Karpas-422 (cell line): ENCODE data around the gene COL5A1. TPM values are rescaled to one million over a fixed set of nuclear protein-coding genes. Genes with fewer than 3 reads are reported as not detected.

ENCODE experiments used
- DNase-seq: peaks from one replicate; pipeline ENCODE4 v3.0.0-alpha.2; 2015
- H2AFZ ChIP-seq: fragments of 200-600 bp; sonication (generic); 2 replicates; pipeline ENCODE4 v1.6.1; 2014; ENCODE audit warnings: antibody characterized with exemption, low read length, mixed read lengths
- H3K27ac ChIP-seq: fragments of 200-600 bp; sonication (generic); 2 replicates; pipeline ENCODE4 v1.5.1; 2014; ENCODE audit warnings: mild to moderate bottlenecking, low read length, moderate library complexity
- H3K27me3 ChIP-seq: fragments of 200-600 bp; sonication (generic); 2 replicates; pipeline ENCODE4 v1.6.1; 2014; ENCODE audit warnings: low read length, mixed read lengths
- H3K36me3 ChIP-seq: fragments of 200-600 bp; sonication (generic); 2 replicates; pipeline ENCODE4 v1.6.1; 2014; ENCODE audit warnings: low read length, mixed read lengths; ENCODE audit not compliant: insufficient read depth
- H3K4me1 ChIP-seq: fragments of 200-600 bp; sonication (generic); 2 replicates; pipeline ENCODE4 v1.6.1; 2014; ENCODE audit warnings: mild to moderate bottlenecking, low read length, mixed read lengths
- H3K4me2 ChIP-seq: fragments of 200-600 bp; sonication (generic); 2 replicates; pipeline ENCODE4 v1.6.1; 2014; ENCODE audit warnings: low read length, low read depth, mild to moderate bottlenecking; ENCODE audit not compliant: poor library complexity, severe bottlenecking
- H3K4me3 ChIP-seq: fragments of 200-600 bp; sonication (generic); 2 replicates; pipeline ENCODE4 v1.5.1; 2014; ENCODE audit warnings: mild to moderate bottlenecking, antibody characterized with exemption, low read length, mixed read lengths
- H3K79me2 ChIP-seq: fragments of 200-600 bp; sonication (generic); 2 replicates; pipeline ENCODE4 v1.6.1; 2014; ENCODE audit warnings: mild to moderate bottlenecking, low read length, mixed read lengths
- H3K9ac ChIP-seq: fragments of 200-600 bp; sonication (generic); 2 replicates; pipeline ENCODE4 v1.6.0; 2014; ENCODE audit warnings: low read length
- H3K9me2 ChIP-seq: fragments of 200-600 bp; sonication (generic), shearing (Covaris generic); replicated peaks from 2 replicates; pipeline ENCODE4 v1.6.0; 2014; ENCODE audit warnings: mild to moderate bottlenecking, low read length, moderate library complexity; ENCODE audit not compliant: insufficient read depth
- H3K9me3 ChIP-seq: fragments of 300-700, 200-600 bp; sonication (generic); 2 replicates; pipeline ENCODE4 v1.6.1; 2014; ENCODE audit warnings: low read length, mixed read lengths
- H4K20me1 ChIP-seq: fragments of 200-600 bp; sonication (generic); 2 replicates; pipeline ENCODE4 v1.6.1; 2014; ENCODE audit warnings: mild to moderate bottlenecking, antibody characterized with exemption, low read length, low read depth; ENCODE audit not compliant: insufficient read depth
- total RNA-seq: library from RNA; depleted of rRNA; stranded (reverse); fragments of >200 nt; shearing (Covaris generic); gene quantifications from 2 replicates; pipeline ENCODE4 v1.2.3, GENCODE V29; 2014; ENCODE audit warnings: low replicate concordance

The COL5A1 gene
- total RNA-seq, 1 experiment from 2014 or later, result not detected

- Histone ChIP-seq H3K4me2 (no peak overlapping the region), H3K27ac (no peak overlapping the region), H3K4me3 (no peak overlapping the region), H4K20me1 (no peaks in the 10 kb centered on the region), H3K36me3 (no peaks in the 10 kb centered on the region), H3K9me2 (no peaks in the 10 kb centered on the region), H3K27me3 (no peaks in the 10 kb centered on the region), H3K9ac (no peak overlapping the region), H3K9me3 (no peaks in the 10 kb centered on the region), H2AFZ (no peak overlapping the region), H3K4me1 (no peaks in the 10 kb centered on the region), H3K79me2 (no peaks in the 10 kb centered on the region)
- no peak for DNase-seq
Observed at GRCh38 chr9:134631881-134632280, 9.7 kb upstream of the COL5A1 start.

GRCh38 chr9:134632329-134632728 lies 9.3 kb upstream of the COL5A1 start:
- Histone ChIP-seq H2AFZ (no peak overlapping the region), H3K9ac (no peak overlapping the region), H3K4me3 (no peak overlapping the region), H3K9me3 (no peaks in the 10 kb centered on the region), H3K79me2 (no peaks in the 10 kb centered on the region), H3K36me3 (no peaks in the 10 kb centered on the region), H3K4me2 (no peak overlapping the region), H4K20me1 (no peaks in the 10 kb centered on the region), H3K9me2 (no peaks in the 10 kb centered on the region), H3K27me3 (no peaks in the 10 kb centered on the region), H3K4me1 (no peaks in the 10 kb centered on the region), H3K27ac (no peak overlapping the region)
- no peak for DNase-seq

GRCh38 chr9:134633362-134634142 lies 8.1 kb upstream of the COL5A1 start:
- Histone ChIP-seq H3K79me2 (no peaks in the 10 kb centered on the region), H2AFZ (no peak overlapping the region), H3K4me3 (no peak overlapping the region), H3K27ac (no peak overlapping the region), H3K4me1 (no peaks in the 10 kb centered on the region), H3K9me2 (no peaks in the 10 kb centered on the region), H3K27me3 (no peaks in the 10 kb centered on the region), H3K4me2 (no peak overlapping the region), H3K9ac (no peak overlapping the region), H3K36me3 (no peaks in the 10 kb centered on the region), H3K9me3 (no peaks in the 10 kb centered on the region), H4K20me1 (no peaks in the 10 kb centered on the region)
- DNase-seq, result no peak

- Histone ChIP-seq H3K36me3 (no peaks in the 10 kb centered on the region), H3K4me1 (no peaks in the 10 kb centered on the region), H3K9ac (no peak overlapping the region), H3K9me3 (no peaks in the 10 kb centered on the region), H4K20me1 (no peaks in the 10 kb centered on the region), H3K27me3 (no peaks in the 10 kb centered on the region), H2AFZ (no peak overlapping the region), H3K27ac (no peak overlapping the region), H3K79me2 (no peaks in the 10 kb centered on the region), H3K4me3 (no peak overlapping the region), H3K9me2 (no peaks in the 10 kb centered on the region), H3K4me2 (no peak overlapping the region)
- DNase-seq, result no peak
Observed at GRCh38 chr9:134634176-134634575, 7.4 kb upstream of the COL5A1 start.

- H3K9me2 ChIP-seq, result no peaks in the 10 kb centered on the region
- no peak overlapping the region for H2AFZ ChIP-seq
- H3K27me3 ChIP-seq, result no peaks in the 10 kb centered on the region
- H3K4me1 ChIP-seq, result no peaks in the 10 kb centered on the region
- no peak for DNase-seq
- H3K9ac ChIP-seq, result no peak overlapping the region
- H3K4me3 ChIP-seq, result no peak overlapping the region
- H3K4me2 ChIP-seq, result no peak overlapping the region
- H3K79me2 ChIP-seq, result no peaks in the 10 kb centered on the region
- no peaks in the 10 kb centered on the region for H4K20me1 ChIP-seq
- H3K27ac ChIP-seq, result no peak overlapping the region
- H3K9me3 ChIP-seq, result no peaks in the 10 kb centered on the region
- no peaks in the 10 kb centered on the region for H3K36me3 ChIP-seq
Observed at GRCh38 chr9:134634667-134635230, 6.9 kb upstream of the COL5A1 start.

GRCh38 chr9:134635351-134636148 lies 6.1 kb upstream of the COL5A1 start:
- no peaks in the 10 kb centered on the region for H3K9me3 ChIP-seq
- H4K20me1 ChIP-seq, result no peaks in the 10 kb centered on the region
- H3K4me3 ChIP-seq, result no peak overlapping the region
- H3K79me2 ChIP-seq, result no peaks in the 10 kb centered on the region
- H2AFZ ChIP-seq, result no peak overlapping the region
- no peak overlapping the region for H3K9ac ChIP-seq
- H3K9me2 ChIP-seq, result no peaks in the 10 kb centered on the region
- no peak for DNase-seq
- no peaks in the 10 kb centered on the region for H3K4me1 ChIP-seq
- H3K4me2 ChIP-seq, result no peak overlapping the region
- no peaks in the 10 kb centered on the region for H3K36me3 ChIP-seq
- H3K27me3 ChIP-seq, result no peaks in the 10 kb centered on the region
- H3K27ac ChIP-seq, result no peak overlapping the region

GRCh38 chr9:134636149-134636507 lies 5.5 kb upstream of the COL5A1 start:
- no peaks in the 10 kb centered on the region for H3K36me3 ChIP-seq
- no peak overlapping the region for H2AFZ ChIP-seq
- no peak overlapping the region for H3K9ac ChIP-seq
- no peaks in the 10 kb centered on the region for H3K9me3 ChIP-seq
- no peak overlapping the region for H3K4me3 ChIP-seq
- no peak overlapping the region for H3K27ac ChIP-seq
- H4K20me1 ChIP-seq, result no peaks in the 10 kb centered on the region
- no peaks in the 10 kb centered on the region for H3K4me1 ChIP-seq
- H3K27me3 ChIP-seq, result no peaks in the 10 kb centered on the region
- H3K79me2 ChIP-seq, result no peaks in the 10 kb centered on the region
- no peak overlapping the region for H3K4me2 ChIP-seq
- DNase-seq, result no peak
- H3K9me2 ChIP-seq, result no peaks in the 10 kb centered on the region

- Histone ChIP-seq H3K4me1 (no peaks in the 10 kb centered on the region), H3K9me2 (no peaks in the 10 kb centered on the region), H2AFZ (no peak overlapping the region), H4K20me1 (no peaks in the 10 kb centered on the region), H3K79me2 (no peaks in the 10 kb centered on the region), H3K9ac (no peak overlapping the region), H3K4me2 (no peak overlapping the region), H3K4me3 (no peak overlapping the region), H3K9me3 (no peaks in the 10 kb centered on the region), H3K27me3 (no peaks in the 10 kb centered on the region), H3K27ac (no peak overlapping the region), H3K36me3 (no peaks in the 10 kb centered on the region)
- no peak for DNase-seq
Observed at GRCh38 chr9:134637241-134637640, 4.4 kb upstream of the COL5A1 start.
